PC-3 (cell line): ENCODE results near the gene E2F7. TPM values are rescaled to one million over a fixed set of nuclear protein-coding genes. Genes with fewer than 3 reads are reported as not detected.

ENCODE experiments used
- ATAC-seq: fragments of 200-7000 bp; cut with Tn5 transposase; 2 replicates; pipeline ENCODE4 v1.9.1; 2020; ENCODE audit warnings: mild to moderate bottlenecking, moderate library complexity
- BruUV-seq: library from RNA; stranded (reverse); fragments of 400-500 nt; replicated peaks from 2 replicates; lab custom pipeline; 2021; lab: Mats Ljungman, UMichigan
- CTCF ChIA-PET: fragments of 300-600 bp; sonication (Branson Sonifier 250); formaldehyde crosslinking; loops from one replicate; lab custom pipeline; 2022; ENCODE audit warnings: antibody characterized with exemption; lab: Charles Lee
- POLR2A ChIA-PET: fragments of 300-600 bp; sonication (Branson Sonifier 250); formaldehyde crosslinking; loops from one replicate; lab custom pipeline; 2022; ENCODE audit warnings: antibody characterized with exemption; ENCODE audit not compliant: unreplicated experiment; lab: Charles Lee
- DNase-seq: peaks from one replicate; pipeline ENCODE4 v3.0.0-alpha.2; 2015
- H2AFZ ChIP-seq: fragments of 300-600 bp; sonication (generic); 2 replicates; pipeline ENCODE4 v1.6.0; 2016; ENCODE audit warnings: antibody characterized with exemption, low read length
- H3F3A ChIP-seq: fragments of 300-600 bp; sonication (generic); one replicate; pipeline ENCODE4 v1.6.0; 2017; ENCODE audit warnings: antibody characterized with exemption, low read length, control low read depth, mild to moderate bottlenecking; ENCODE audit not compliant: unreplicated experiment
- H3K27ac ChIP-seq: fragments of 300-600 bp; sonication (generic); 2 replicates; pipeline ENCODE4 v1.5.1; 2016; ENCODE audit warnings: mild to moderate bottlenecking, low read length
- H3K27me3 ChIP-seq: fragments of 300-600 bp; sonication (generic); 2 replicates; pipeline ENCODE4 v1.6.1; 2016; ENCODE audit warnings: low read length, mixed read lengths
- H3K36me3 ChIP-seq: fragments of 300-600 bp; sonication (generic); 2 replicates; pipeline ENCODE4 v1.6.1; 2016; ENCODE audit warnings: low read depth, mixed run types, low read length, mixed read lengths
- H3K4me1 ChIP-seq: fragments of 300-600 bp; sonication (generic); 2 replicates; pipeline ENCODE4 v1.5.1; 2016; ENCODE audit warnings: low read length; ENCODE audit not compliant: insufficient read depth
- H3K4me2 ChIP-seq: fragments of 300-600 bp; sonication (generic); 2 replicates; pipeline ENCODE4 v1.6.0; 2016; ENCODE audit warnings: low read length
- H3K4me3 ChIP-seq: fragments of 300-600 bp; sonication (generic); 2 replicates; pipeline ENCODE4 v1.5.1; 2016; ENCODE audit warnings: mild to moderate bottlenecking, low read length, mixed read lengths
- H3K79me2 ChIP-seq: fragments of 300-600 bp; sonication (generic); 2 replicates; pipeline ENCODE4 v1.6.1; 2017; ENCODE audit warnings: low read length, mixed read lengths
- H3K9ac ChIP-seq: fragments of 300-600 bp; sonication (generic); 2 replicates; pipeline ENCODE4 v1.6.0; 2016; ENCODE audit warnings: mild to moderate bottlenecking, low read length
- H3K9me2 ChIP-seq: fragments of 300-600 bp; sonication (generic); replicated peaks from 2 replicates; pipeline ENCODE4 v1.6.1; 2016; ENCODE audit warnings: mixed run types, low read length, mixed read lengths
- H3K9me3 ChIP-seq: fragments of 300-600 bp; sonication (generic); 2 replicates; pipeline ENCODE4 v1.6.1; 2016; ENCODE audit warnings: low read length, mixed read lengths
- H4K20me1 ChIP-seq: fragments of 300-600 bp; sonication (generic); 2 replicates; pipeline ENCODE4 v1.6.1; 2016; ENCODE audit warnings: low read length, mixed read lengths
- EZH2 ChIP-seq: fragments of 300-600 bp; sonication (generic); IDR thresholded peaks from one replicate; pipeline ENCODE4 v1.6.1; 2017; ENCODE audit warnings: antibody characterized with exemption, mild to moderate bottlenecking, low read length; ENCODE audit not compliant: unreplicated experiment
- EZH2phosphoT487 ChIP-seq: fragments of 300-600 bp; sonication (generic); IDR thresholded peaks from 2 replicates; pipeline ENCODE4 v1.6.1; 2018; ENCODE audit warnings: mild to moderate bottlenecking, antibody characterized with exemption, low read length, borderline replicate concordance
- intact Hi-C: fragments of 100-400 bp; cut with micrococcal nuclease; formaldehyde crosslinking; loops from 2 replicates; pipeline ENCODE4 v1.9.0; 2023
- total RNA-seq: library from RNA; depleted of rRNA; stranded (reverse); fragments of >200 nt; gene quantifications from 2 replicates; pipeline ENCODE4 v1.2.3, GENCODE V29; 2014
- TF ChIP-seq, protein P1 (sequence below): fragments of 300-600 bp; sonication (generic); conservative IDR thresholded peaks from 2 replicates; pipeline ENCODE4 v1.5.1; 2017; ENCODE audit warnings: antibody characterized with exemption, low read depth, mild to moderate bottlenecking, low read length

E2F7 gene
- total RNA-seq, 1 experiment from 2014 or later = 19.0 TPM

GRCh38 chr12:77070800-77071449 is 5.6 kb upstream of the E2F7 start:
- H3K4me2 ChIP-seq = no peak overlapping the region
- peaks cover 7% of the 10 kb centered on the region; the same call in 1 of the 2 replicates for H3K4me1 ChIP-seq
- H3K27ac ChIP-seq = no peak overlapping the region
- H2AFZ ChIP-seq = no peak overlapping the region
- no peaks in the 10 kb centered on the region for H3K36me3 ChIP-seq
- TF ChIP-seq EZH2phosphoT487 (no peak), EZH2 (no peak)
- TF ChIP-seq, protein P1, sequence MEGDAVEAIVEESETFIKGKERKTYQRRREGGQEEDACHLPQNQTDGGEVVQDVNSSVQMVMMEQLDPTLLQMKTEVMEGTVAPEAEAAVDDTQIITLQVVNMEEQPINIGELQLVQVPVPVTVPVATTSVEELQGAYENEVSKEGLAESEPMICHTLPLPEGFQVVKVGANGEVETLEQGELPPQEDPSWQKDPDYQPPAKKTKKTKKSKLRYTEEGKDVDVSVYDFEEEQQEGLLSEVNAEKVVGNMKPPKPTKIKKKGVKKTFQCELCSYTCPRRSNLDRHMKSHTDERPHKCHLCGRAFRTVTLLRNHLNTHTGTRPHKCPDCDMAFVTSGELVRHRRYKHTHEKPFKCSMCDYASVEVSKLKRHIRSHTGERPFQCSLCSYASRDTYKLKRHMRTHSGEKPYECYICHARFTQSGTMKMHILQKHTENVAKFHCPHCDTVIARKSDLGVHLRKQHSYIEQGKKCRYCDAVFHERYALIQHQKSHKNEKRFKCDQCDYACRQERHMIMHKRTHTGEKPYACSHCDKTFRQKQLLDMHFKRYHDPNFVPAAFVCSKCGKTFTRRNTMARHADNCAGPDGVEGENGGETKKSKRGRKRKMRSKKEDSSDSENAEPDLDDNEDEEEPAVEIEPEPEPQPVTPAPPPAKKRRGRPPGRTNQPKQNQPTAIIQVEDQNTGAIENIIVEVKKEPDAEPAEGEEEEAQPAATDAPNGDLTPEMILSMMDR = no peak
- no peak for ATAC-seq
- no peaks in the 10 kb centered on the region for H3K79me2 ChIP-seq
- POLR2A ChIA-PET = no interaction called here
- no peak for DNase-seq
- no peak overlapping the region for H3K9ac ChIP-seq
- no peaks in the 10 kb centered on the region for H4K20me1 ChIP-seq
- no TSS peak for BruUV-seq
- H3K27me3 ChIP-seq = no peaks in the 10 kb centered on the region
- no peaks in the 10 kb centered on the region for H3K9me3 ChIP-seq
- intact Hi-C loops = no loop called here
- no peaks in the 10 kb centered on the region for H3K9me2 ChIP-seq
- H3K4me3 ChIP-seq = no peak overlapping the region
- no peaks in the 10 kb centered on the region for H3F3A ChIP-seq
- CTCF ChIA-PET = no interaction called here

GRCh38 chr12:77070382-77070781 is 5.0 kb upstream of the E2F7 start:
- Histone ChIP-seq H3K4me2 (no peak overlapping the region), H3K9me2 (no peaks in the 10 kb centered on the region), H3K27me3 (no peaks in the 10 kb centered on the region), H2AFZ (no peak overlapping the region), H3K4me3 (no peak overlapping the region), H3K36me3 (no peaks in the 10 kb centered on the region), H3K79me2 (no peaks in the 10 kb centered on the region), H3K4me1 (peaks cover 7% of the 10 kb centered on the region; the same call in 1 of the 2 replicates), H3K9ac (no peak overlapping the region), H4K20me1 (no peaks in the 10 kb centered on the region), H3K9me3 (no peaks in the 10 kb centered on the region), H3K27ac (no peak overlapping the region), H3F3A (no peaks in the 10 kb centered on the region)
- ATAC-seq = no peak
- TF ChIP-seq EZH2phosphoT487 (no peak), EZH2 (no peak)
- TF ChIP-seq, protein P1 = no peak
- no TSS peak for BruUV-seq
- intact Hi-C loops = no loop called here
- no peak for DNase-seq
- POLR2A ChIA-PET = no interaction called here
- CTCF ChIA-PET = no interaction called here

GRCh38 chr12:77064896-77065360 is 441 bp downstream of the E2F7 start:
- H2AFZ ChIP-seq = peak overlapping the region; percentile 65; the same call in 1 of the 2 replicates
- peak overlapping the region; percentile 94 for H3K4me3 ChIP-seq
- intact Hi-C loops = loop anchor here (1.0 to 10.0 kb wide), 4 partner anchors 37 to 782 kb away; no protein-coding TSS in a partner anchor
- no TSS peak for BruUV-seq
- ATAC-seq = peak; percentile 18
- ChIA-PET CTCF (no interaction called here), POLR2A (interaction anchor here (0.7 kb wide), 1 partner anchor 43 kb away, joined by 3 read pairs; no protein-coding TSS in a partner anchor)
- peaks cover 26% of the 10 kb centered on the region for H3K36me3 ChIP-seq
- H3K9me3 ChIP-seq = no peaks in the 10 kb centered on the region
- peak overlapping the region; percentile 84 for H3K27ac ChIP-seq
- H3K79me2 ChIP-seq = peaks cover 51% of the 10 kb centered on the region
- no peak for DNase-seq
- H3K4me1 ChIP-seq = peaks cover 40% of the 10 kb centered on the region
- no peak for TF ChIP-seq EZH2phosphoT487
- TF ChIP-seq, protein P1 = no peak
- TF ChIP-seq EZH2 = no peak
- peak overlapping the region; percentile 98 for H3K9ac ChIP-seq
- no peaks in the 10 kb centered on the region for H3K27me3 ChIP-seq
- H3K4me2 ChIP-seq = peak overlapping the region; percentile 89
- H4K20me1 ChIP-seq = 0 out of 2 replicates have a peak, but pooled peaks cover 6% of the 10 kb centered on the region
- H3K9me2 ChIP-seq = no peaks in the 10 kb centered on the region
- H3F3A ChIP-seq = no peaks in the 10 kb centered on the region
